Measurements from ENCODE around the gene RASSF5.

RASSF5 gene

DNA sequence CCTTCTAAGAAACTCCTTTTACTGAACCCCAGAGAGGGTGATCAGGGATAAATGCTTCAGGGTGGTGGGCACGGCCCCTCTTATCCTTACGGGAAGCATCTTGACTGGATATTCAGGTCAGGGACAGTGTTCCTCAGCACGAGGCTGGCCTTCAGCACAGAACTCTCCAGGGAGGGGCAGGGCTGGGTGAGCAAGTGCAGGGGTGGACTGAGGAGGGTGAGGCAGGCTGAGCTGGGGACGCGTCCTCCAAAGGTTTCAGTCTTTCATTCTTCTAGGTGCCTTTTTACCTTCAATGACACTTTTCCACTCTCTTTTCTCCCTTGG is 52.3 kb downstream of the RASSF5 start:
- H2AK5ac ChIP-seq (ENCODE audit: low read length) = no peak overlapping the region
- H4K8ac ChIP-seq (ENCODE audit: low read depth, low read length) = no peak overlapping the region
- no peak overlapping the region for H3K4me2 ChIP-seq (ENCODE audit: low read length)
- H3K4ac ChIP-seq (ENCODE audit: low read depth, low read length) = no peak overlapping the region
- H3K36me3 ChIP-seq (ENCODE audit: control insufficient read depth, insufficient read depth, low read length) = no peaks in the 10 kb centered on the region
- WGBS (ENCODE audit: extremely low coverage, insufficient coverage, low lambda C conversion rate) = no CpG with 5 or more reads among the region's 5 CpGs
- no peak overlapping the region for H2BK5ac ChIP-seq (ENCODE audit: low read length)
- H4K5ac ChIP-seq (ENCODE audit: low read length) = no peak overlapping the region
- no peak overlapping the region for H3K4me3 ChIP-seq (ENCODE audit: low read length)
- no peak overlapping the region for H3K9ac ChIP-seq (ENCODE audit: low read length)
- H3K27me3 ChIP-seq (ENCODE audit: insufficient read depth, low read length, poor library complexity) = peaks cover 2% of the 10 kb centered on the region
- H3K27ac ChIP-seq (ENCODE audit: low read depth, low read length) = no peak overlapping the region
- no peak overlapping the region for H3K23ac ChIP-seq (ENCODE audit: low read length)
- no peak overlapping the region for H3K56ac ChIP-seq (ENCODE audit: low read length)
- no peaks in the 10 kb centered on the region for H3K4me1 ChIP-seq (ENCODE audit: control insufficient read depth, low read depth, low read length)
- H3K79me1 ChIP-seq (ENCODE audit: low read length) = no peaks in the 10 kb centered on the region
- no peak for DNase-seq
- H2BK15ac ChIP-seq (replicated peaks; ENCODE audit: low read depth) = no peak overlapping the region
- no peak overlapping the region for H3K18ac ChIP-seq (ENCODE audit: low read length)
- no peak overlapping the region for H2BK120ac ChIP-seq (ENCODE audit: low read depth, low read length)
- no peaks in the 10 kb centered on the region for H3K79me2 ChIP-seq (ENCODE audit: control insufficient read depth, insufficient read depth, low read length)

GRCh38 chr1:206560007-206560716 is 52.8 kb downstream of the RASSF5 start:
- no CpG with 5 or more reads among the region's 10 CpGs for WGBS (ENCODE audit: extremely low coverage, insufficient coverage, low lambda C conversion rate)
- Histone ChIP-seq H3K27me3 (ENCODE audit: insufficient read depth, low read length, poor library complexity) (peaks cover 2% of the 10 kb centered on the region), H2BK5ac (ENCODE audit: low read length) (no peak overlapping the region), H3K4me3 (ENCODE audit: low read length) (no peak overlapping the region), H3K79me1 (ENCODE audit: low read length) (no peaks in the 10 kb centered on the region), H3K36me3 (ENCODE audit: control insufficient read depth, insufficient read depth, low read length) (no peaks in the 10 kb centered on the region), H4K8ac (ENCODE audit: low read depth, low read length) (no peak overlapping the region), H3K56ac (ENCODE audit: low read length) (no peak overlapping the region), H2AK5ac (ENCODE audit: low read length) (no peak overlapping the region), H4K5ac (ENCODE audit: low read length) (no peak overlapping the region), H3K9ac (ENCODE audit: low read length) (no peak overlapping the region), H3K23ac (ENCODE audit: low read length) (no peak overlapping the region), H3K4ac (ENCODE audit: low read depth, low read length) (no peak overlapping the region), H2BK15ac (replicated peaks; ENCODE audit: low read depth) (no peak overlapping the region), H3K4me1 (ENCODE audit: control insufficient read depth, low read depth, low read length) (no peaks in the 10 kb centered on the region), H2BK120ac (ENCODE audit: low read depth, low read length) (no peak overlapping the region), H3K18ac (ENCODE audit: low read length) (no peak overlapping the region), H3K27ac (ENCODE audit: low read depth, low read length) (no peak overlapping the region), H3K4me2 (ENCODE audit: low read length) (no peak overlapping the region), H3K79me2 (ENCODE audit: control insufficient read depth, insufficient read depth, low read length) (no peaks in the 10 kb centered on the region)
- no peak for DNase-seq

- Histone ChIP-seq H3K79me1 (ENCODE audit: low read length) (no peaks in the 10 kb centered on the region), H3K79me2 (ENCODE audit: control insufficient read depth, insufficient read depth, low read length) (no peaks in the 10 kb centered on the region), H3K27me3 (ENCODE audit: insufficient read depth, low read length, poor library complexity) (no peaks in the 10 kb centered on the region), H3K4ac (ENCODE audit: low read depth, low read length) (no peak overlapping the region), H3K36me3 (ENCODE audit: control insufficient read depth, insufficient read depth, low read length) (no peaks in the 10 kb centered on the region), H3K27ac (ENCODE audit: low read depth, low read length) (no peak overlapping the region), H3K23ac (ENCODE audit: low read length) (no peak overlapping the region), H3K4me2 (ENCODE audit: low read length) (no peak overlapping the region), H4K8ac (ENCODE audit: low read depth, low read length) (no peak overlapping the region), H4K5ac (ENCODE audit: low read length) (no peak overlapping the region), H2BK120ac (ENCODE audit: low read depth, low read length) (no peak overlapping the region), H3K18ac (ENCODE audit: low read length) (no peak overlapping the region), H2BK15ac (replicated peaks; ENCODE audit: low read depth) (no peak overlapping the region), H3K4me1 (ENCODE audit: control insufficient read depth, low read depth, low read length) (no peaks in the 10 kb centered on the region), H3K4me3 (ENCODE audit: low read length) (no peak overlapping the region), H3K9ac (ENCODE audit: low read length) (no peak overlapping the region), H2AK5ac (ENCODE audit: low read length) (no peak overlapping the region), H3K56ac (ENCODE audit: low read length) (no peak overlapping the region), H2BK5ac (ENCODE audit: low read length) (no peak overlapping the region)
- no CpG with 5 or more reads among the region's 1 CpG for WGBS (ENCODE audit: extremely low coverage, insufficient coverage, low lambda C conversion rate)
- no peak for DNase-seq
These were observed 56.3 kb downstream of the RASSF5 start for GRCh38 chr1:206563367-206564207.

DNA sequence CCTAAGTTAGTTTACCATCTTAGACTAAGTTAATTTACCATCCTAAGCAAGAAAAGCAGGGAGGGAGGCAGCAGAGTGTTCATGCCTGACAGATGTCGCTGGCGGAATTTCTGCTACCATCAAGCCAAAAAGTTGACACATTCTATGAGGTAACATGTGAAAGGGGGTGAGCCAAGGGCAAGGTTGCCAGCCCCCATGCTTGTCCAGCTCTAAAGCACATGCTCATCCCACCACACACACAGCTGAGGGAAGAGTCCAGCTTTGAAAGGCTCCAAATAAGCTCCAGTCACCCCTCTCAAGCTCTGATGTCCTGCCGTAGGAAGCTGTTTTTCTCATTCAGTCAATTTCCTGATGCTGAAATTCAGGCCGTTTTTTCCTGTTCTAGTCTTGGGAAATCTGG is 58.7 kb downstream of the RASSF5 start:
- DNase-seq = no peak
- H2AK5ac ChIP-seq (ENCODE audit: low read length) = no peak overlapping the region
- WGBS (ENCODE audit: extremely low coverage, insufficient coverage, low lambda C conversion rate) = no CpG with 5 or more reads among the region's 4 CpGs
- no peak overlapping the region for H3K4me2 ChIP-seq (ENCODE audit: low read length)
- H3K79me2 ChIP-seq (ENCODE audit: control insufficient read depth, insufficient read depth, low read length) = no peaks in the 10 kb centered on the region
- no peak overlapping the region for H3K23ac ChIP-seq (ENCODE audit: low read length)
- no peak overlapping the region for H3K4me3 ChIP-seq (ENCODE audit: low read length)
- H3K79me1 ChIP-seq (ENCODE audit: low read length) = no peaks in the 10 kb centered on the region
- H4K5ac ChIP-seq (ENCODE audit: low read length) = no peak overlapping the region
- no peak overlapping the region for H3K27ac ChIP-seq (ENCODE audit: low read depth, low read length)
- H3K9ac ChIP-seq (ENCODE audit: low read length) = no peak overlapping the region
- no peaks in the 10 kb centered on the region for H3K36me3 ChIP-seq (ENCODE audit: control insufficient read depth, insufficient read depth, low read length)
- H2BK120ac ChIP-seq (ENCODE audit: low read depth, low read length) = no peak overlapping the region
- H4K8ac ChIP-seq (ENCODE audit: low read depth, low read length) = no peak overlapping the region
- H3K27me3 ChIP-seq (ENCODE audit: insufficient read depth, low read length, poor library complexity) = no peaks in the 10 kb centered on the region
- no peaks in the 10 kb centered on the region for H3K4me1 ChIP-seq (ENCODE audit: control insufficient read depth, low read depth, low read length)
- no peak overlapping the region for H3K4ac ChIP-seq (ENCODE audit: low read depth, low read length)
- H2BK5ac ChIP-seq (ENCODE audit: low read length) = no peak overlapping the region
- no peak overlapping the region for H2BK15ac ChIP-seq (replicated peaks; ENCODE audit: low read depth)
- H3K56ac ChIP-seq (ENCODE audit: low read length) = no peak overlapping the region
- H3K18ac ChIP-seq (ENCODE audit: low read length) = no peak overlapping the region

GRCh38 chr1:206566999-206567398 is 59.7 kb downstream of the RASSF5 start:
- Histone ChIP-seq H2BK15ac (replicated peaks; ENCODE audit: low read depth) (no peak overlapping the region), H3K27ac (ENCODE audit: low read depth, low read length) (no peak overlapping the region)
- no CpG with 5 or more reads among the region's 4 CpGs for WGBS (ENCODE audit: extremely low coverage, insufficient coverage, low lambda C conversion rate)

More at GRCh38 chr1:206566999-206567398, 59.7 kb downstream of the RASSF5 start:
- Histone ChIP-seq H3K27me3 (ENCODE audit: insufficient read depth, low read length, poor library complexity) (no peaks in the 10 kb centered on the region), H3K4me2 (ENCODE audit: low read length) (no peak overlapping the region), H3K79me2 (ENCODE audit: control insufficient read depth, insufficient read depth, low read length) (no peaks in the 10 kb centered on the region), H3K23ac (ENCODE audit: low read length) (no peak overlapping the region), H3K56ac (ENCODE audit: low read length) (no peak overlapping the region), H3K4me1 (ENCODE audit: control insufficient read depth, low read depth, low read length) (no peaks in the 10 kb centered on the region), H2AK5ac (ENCODE audit: low read length) (no peak overlapping the region), H2BK5ac (ENCODE audit: low read length) (no peak overlapping the region), H3K9ac (ENCODE audit: low read length) (no peak overlapping the region), H4K8ac (ENCODE audit: low read depth, low read length) (no peak overlapping the region), H2BK120ac (ENCODE audit: low read depth, low read length) (no peak overlapping the region), H3K79me1 (ENCODE audit: low read length) (no peaks in the 10 kb centered on the region), H3K4ac (ENCODE audit: low read depth, low read length) (no peak overlapping the region), H3K18ac (ENCODE audit: low read length) (no peak overlapping the region), H3K4me3 (ENCODE audit: low read length) (no peak overlapping the region), H3K36me3 (ENCODE audit: control insufficient read depth, insufficient read depth, low read length) (no peaks in the 10 kb centered on the region), H4K5ac (ENCODE audit: low read length) (no peak overlapping the region)
- DNase-seq = no peak

All from mesendoderm (in vitro differentiated cells).